Neural cell (in vitro differentiated cells): ENCODE measurements around the gene DSEL. TPM values are rescaled to one million over a fixed set of nuclear protein-coding genes. Genes with fewer than 3 reads are reported as not detected.

Experiments used
- H2AFZ ChIP-seq: fragments of 200-600, 300-800 bp; sonication (generic), shearing (Covaris generic); 2 replicates; pipeline ENCODE4 v1.6.0; 2014; ENCODE audit warnings: low read depth, mild to moderate bottlenecking, antibody characterized with exemption, low read length, moderate library complexity
- H3F3A ChIP-seq: fragments of 200-600 bp; shearing (Covaris generic); 2 replicates; pipeline ENCODE4 v1.6.1; 2016; ENCODE audit warnings: mild to moderate bottlenecking, moderate library complexity, mixed read lengths, antibody characterized with exemption, low read length; ENCODE audit not compliant: insufficient read depth, poor library complexity, severe bottlenecking
- H3K27ac ChIP-seq: fragments of 200-600, 300-800 bp; sonication (generic), shearing (Covaris generic); 2 replicates; pipeline ENCODE4 v1.5.1; 2014; ENCODE audit warnings: mild to moderate bottlenecking, low read length, moderate library complexity
- H3K27me3 ChIP-seq: fragments of 300-800, 200-600 bp; sonication (generic), shearing (Covaris generic); 2 replicates; pipeline ENCODE4 v1.6.0; 2014; ENCODE audit warnings: mild to moderate bottlenecking, low read depth, low read length, moderate library complexity; ENCODE audit not compliant: insufficient read depth
- H3K36me3 ChIP-seq: fragments of 300-800, 200-600 bp; sonication (generic), shearing (Covaris generic); 2 replicates; pipeline ENCODE4 v1.5.1; 2014; ENCODE audit warnings: mild to moderate bottlenecking, antibody characterized with exemption, low read length, moderate library complexity; ENCODE audit not compliant: insufficient read depth
- H3K4me2 ChIP-seq: fragments of 300-800, 200-600 bp; sonication (generic), shearing (Covaris generic); 2 replicates; pipeline ENCODE4 v1.6.0; 2014; ENCODE audit warnings: mild to moderate bottlenecking, low read length
- H3K4me3 ChIP-seq: fragments of 300-800, 200-600 bp; sonication (generic), shearing (Covaris generic); 2 replicates; pipeline ENCODE4 v1.5.1; 2014; ENCODE audit warnings: mild to moderate bottlenecking, low read length, moderate library complexity
- H3K79me2 ChIP-seq: fragments of 200-600 bp; shearing (Covaris generic); replicated peaks from 2 replicates; pipeline ENCODE4 v1.6.0; 2014; ENCODE audit warnings: mild to moderate bottlenecking, low read length, moderate library complexity; ENCODE audit not compliant: insufficient read depth
- H3K9ac ChIP-seq: fragments of 300-800, 200-600 bp; sonication (generic), shearing (Covaris generic); 2 replicates; pipeline ENCODE4 v1.6.1; 2016; ENCODE audit warnings: mild to moderate bottlenecking, low read length, mixed read lengths
- H3K9me2 ChIP-seq: fragments of 200-600 bp; shearing (Covaris generic); 2 replicates; pipeline ENCODE4 v1.6.1; 2016; ENCODE audit warnings: mild to moderate bottlenecking, low read length, mixed read lengths; ENCODE audit not compliant: insufficient read depth
- H3K9me3 ChIP-seq: fragments of 200-600, 300-800 bp; sonication (generic), shearing (Covaris generic); 2 replicates; pipeline ENCODE4 v1.6.1; 2016; ENCODE audit warnings: mild to moderate bottlenecking, mixed run types, low read length, moderate library complexity, mixed read lengths
- H4K20me1 ChIP-seq: fragments of 200-600 bp; shearing (Covaris generic); 2 replicates; pipeline ENCODE4 v1.6.1; 2016; ENCODE audit warnings: mild to moderate bottlenecking, mixed run types; ENCODE audit not compliant: insufficient read depth
- CTCF ChIP-seq: fragments of 450-650 bp; IDR thresholded peaks from 2 replicates; pipeline ENCODE4 v1.5.1; 2014; ENCODE audit warnings: antibody characterized with exemption, mild to moderate bottlenecking, moderate library complexity; ENCODE audit not compliant: poor library complexity, severe bottlenecking
- EP300 ChIP-seq: fragments of 450-650 bp; conservative IDR thresholded peaks from 2 replicates; pipeline ENCODE4 v1.6.1; 2014; ENCODE audit warnings: antibody characterized with exemption, mild to moderate bottlenecking, moderate library complexity; ENCODE audit not compliant: poor library complexity, severe bottlenecking
- EZH2 ChIP-seq: fragments of 200-600, 300-800 bp; shearing (Covaris generic), sonication (generic); IDR thresholded peaks from 2 replicates; pipeline ENCODE4 v1.6.1; 2014; ENCODE audit warnings: antibody characterized with exemption, low read length, borderline replicate concordance, mild to moderate bottlenecking; ENCODE audit not compliant: insufficient read depth, poor library complexity, severe bottlenecking
- MXI1 ChIP-seq: fragments of 450-650 bp; conservative IDR thresholded peaks from 2 replicates; pipeline ENCODE4 v1.6.1; 2014; ENCODE audit warnings: antibody characterized with exemption, mild to moderate bottlenecking; ENCODE audit not compliant: poor library complexity, severe bottlenecking
- POLR2AphosphoS5 ChIP-seq: IDR thresholded peaks from 2 replicates; pipeline ENCODE4 v1.6.1; 2012
- RAD21 ChIP-seq: fragments of 450-650 bp; conservative IDR thresholded peaks from 2 replicates; pipeline ENCODE4 v1.6.1; 2014; ENCODE audit warnings: antibody characterized with exemption, mild to moderate bottlenecking, moderate library complexity
- REST ChIP-seq: IDR thresholded peaks from 2 replicates; pipeline ENCODE4 v1.6.1; 2012; ENCODE audit warnings: borderline replicate concordance
- SMC3 ChIP-seq: fragments of 450-650 bp; conservative IDR thresholded peaks from 2 replicates; pipeline ENCODE4 v1.6.1; 2014; ENCODE audit warnings: antibody characterized with exemption, mild to moderate bottlenecking, moderate library complexity; ENCODE audit not compliant: poor library complexity
- TAF1 ChIP-seq: IDR thresholded peaks from 2 replicates; pipeline ENCODE4 v1.6.1; 2012; ENCODE audit warnings: low read depth
- polyA plus RNA-seq: library from polyadenylated mRNA; depleted of rRNA; stranded (reverse); fragments of >200 nt; gene quantifications from 2 replicates; pipeline ENCODE4 v1.2.3, GENCODE V29; 2014

DSEL gene
- polyA plus RNA-seq, 1 donor from 2014 or later = 31.2 TPM

- no peak for TF ChIP-seq REST
- no peak for TF ChIP-seq TAF1
- TF ChIP-seq SMC3 = no peak
- no peak for TF ChIP-seq EP300
- no peak for TF ChIP-seq CTCF
- TF ChIP-seq POLR2AphosphoS5 = no peak
- TF ChIP-seq EZH2 = no peak
- no peak for TF ChIP-seq RAD21
- TF ChIP-seq MXI1 = no peak
- H3K9me3 ChIP-seq = no peaks in the 10 kb centered on the region
- peaks cover 6% of the 10 kb centered on the region for H3K36me3 ChIP-seq
- H2AFZ ChIP-seq = no peak overlapping the region
- H3K9me2 ChIP-seq = no peaks in the 10 kb centered on the region
- no peak overlapping the region for H3K4me3 ChIP-seq
- H4K20me1 ChIP-seq = no peaks in the 10 kb centered on the region
- H3K27ac ChIP-seq = no peak overlapping the region
- peaks cover 5% of the 10 kb centered on the region for H3K79me2 ChIP-seq
- H3F3A ChIP-seq = no peaks in the 10 kb centered on the region
- H3K27me3 ChIP-seq = no peaks in the 10 kb centered on the region
- no peak overlapping the region for H3K4me2 ChIP-seq
- H3K9ac ChIP-seq = no peak overlapping the region
These were observed 15.9 kb downstream of the DSEL start for GRCh38 chr18:67500522-67501205.

- Histone ChIP-seq H3K4me2 (no peak overlapping the region), H3F3A (no peaks in the 10 kb centered on the region), H3K36me3 (no peaks in the 10 kb centered on the region), H3K27ac (no peak overlapping the region), H4K20me1 (no peaks in the 10 kb centered on the region), H3K9me2 (no peaks in the 10 kb centered on the region), H3K9ac (no peak overlapping the region), H3K4me3 (no peak overlapping the region), H2AFZ (no peak overlapping the region), H3K79me2 (no peaks in the 10 kb centered on the region), H3K27me3 (no peaks in the 10 kb centered on the region), H3K9me3 (no peaks in the 10 kb centered on the region)
- TF ChIP-seq MXI1 = no peak
- no peak for TF ChIP-seq CTCF
- no peak for TF ChIP-seq SMC3
- TF ChIP-seq REST = no peak
- no peak for TF ChIP-seq POLR2AphosphoS5
- no peak for TF ChIP-seq EP300
- no peak for TF ChIP-seq EZH2
- no peak for TF ChIP-seq RAD21
- TF ChIP-seq TAF1 = no peak
These were observed 20.1 kb downstream of the DSEL start for GRCh38 chr18:67496469-67496868.
